GM21360 (cell line): Measurements from ENCODE around the gene ARHGEF28.

ENCODE experiments used
- ATAC-seq: cut with Tn5 transposase; IDR thresholded peaks from one replicate; pipeline ENCODE4 v1.9.1; 2021; ENCODE audit warnings: mild to moderate bottlenecking, moderate library complexity; ENCODE audit not compliant: unreplicated experiment

Gene ARHGEF28

DNA sequence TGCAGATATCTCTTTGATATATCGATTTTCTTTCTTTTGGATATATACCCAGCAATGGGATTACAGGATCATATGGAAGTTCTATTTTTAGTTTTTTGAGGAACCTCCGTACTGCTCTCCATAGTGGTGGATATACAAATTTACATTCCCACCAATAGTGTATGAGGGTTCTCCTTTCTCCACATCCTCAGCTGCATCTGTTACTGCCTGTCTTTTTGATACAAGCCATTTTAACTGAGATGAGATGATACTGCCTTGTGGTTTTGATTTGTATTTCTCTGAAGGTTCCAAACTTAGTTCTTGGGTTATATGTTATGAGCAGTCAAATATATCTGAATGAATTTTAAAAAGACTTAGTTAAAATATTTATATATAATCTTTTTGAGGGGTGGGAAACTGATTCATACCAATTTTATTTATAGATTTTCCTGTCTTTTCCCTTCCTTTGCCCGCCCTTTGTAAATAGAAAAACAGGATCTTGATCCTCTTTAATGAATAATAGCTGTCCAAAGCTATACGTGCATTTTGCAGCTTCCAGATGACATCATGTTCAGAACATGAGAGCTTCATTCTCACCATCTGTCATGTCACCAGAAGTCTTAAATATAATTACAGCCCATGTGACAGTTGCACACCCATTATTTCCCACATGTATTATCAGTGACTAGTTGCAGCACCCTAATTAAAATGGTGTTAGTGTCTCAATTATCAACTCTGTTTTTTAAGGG is 6.2 kb upstream of the ARHGEF28 start:
- no peak for ATAC-seq

DNA sequence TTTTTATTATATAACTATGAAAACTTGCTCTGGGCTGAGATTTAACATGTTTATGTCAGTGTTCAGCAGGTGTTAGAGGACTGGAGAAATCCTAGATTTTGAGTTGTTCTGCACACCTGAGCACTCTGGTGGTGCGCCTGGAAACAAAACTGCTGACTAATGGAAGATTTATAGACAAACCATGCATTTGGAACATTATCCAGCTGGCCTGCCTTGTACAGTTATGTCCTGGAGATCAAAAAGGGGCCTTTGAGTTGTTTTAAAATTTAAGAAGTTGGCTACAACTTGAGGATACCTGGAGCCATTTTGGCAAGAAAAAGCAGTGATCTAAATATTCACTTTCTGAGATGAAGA is 5.7 kb upstream of the ARHGEF28 start:
- no peak for ATAC-seq

- no peak for ATAC-seq
These were observed 2.9 kb upstream of the ARHGEF28 start for GRCh38 chr5:73623060-73623459.

DNA sequence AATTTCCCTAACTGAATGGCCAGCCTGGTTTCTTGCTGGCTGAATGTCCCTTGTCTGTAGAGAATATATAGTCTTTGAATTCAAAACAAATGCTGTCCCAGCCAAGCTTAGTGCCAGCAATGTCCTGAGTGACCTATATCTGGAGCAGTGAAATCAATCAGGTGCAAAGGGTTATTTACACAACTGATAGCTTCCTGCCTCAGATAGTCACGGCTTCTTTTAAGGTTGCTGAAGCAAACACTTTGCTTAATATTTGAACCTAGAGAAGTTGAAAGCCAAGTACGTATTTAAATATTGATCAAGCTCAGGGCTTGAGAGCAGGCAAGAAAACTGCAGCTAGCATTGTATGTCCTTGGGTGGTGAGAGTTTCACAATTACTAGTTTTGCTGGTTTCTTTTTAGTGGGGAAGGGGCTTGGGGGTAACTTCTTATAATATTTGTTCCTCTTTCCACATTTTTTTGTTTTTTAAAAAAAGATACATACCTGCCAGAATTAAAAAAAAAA is 2.0 kb upstream of the ARHGEF28 start:
- no peak for ATAC-seq

- ATAC-seq: no peak
These were observed 1.1 kb upstream of the ARHGEF28 start for GRCh38 chr5:73624888-73625287.

GRCh38 chr5:73625372-73625943 is 538 bp upstream of the ARHGEF28 start:
- ATAC-seq: peak; percentile 12

DNA sequence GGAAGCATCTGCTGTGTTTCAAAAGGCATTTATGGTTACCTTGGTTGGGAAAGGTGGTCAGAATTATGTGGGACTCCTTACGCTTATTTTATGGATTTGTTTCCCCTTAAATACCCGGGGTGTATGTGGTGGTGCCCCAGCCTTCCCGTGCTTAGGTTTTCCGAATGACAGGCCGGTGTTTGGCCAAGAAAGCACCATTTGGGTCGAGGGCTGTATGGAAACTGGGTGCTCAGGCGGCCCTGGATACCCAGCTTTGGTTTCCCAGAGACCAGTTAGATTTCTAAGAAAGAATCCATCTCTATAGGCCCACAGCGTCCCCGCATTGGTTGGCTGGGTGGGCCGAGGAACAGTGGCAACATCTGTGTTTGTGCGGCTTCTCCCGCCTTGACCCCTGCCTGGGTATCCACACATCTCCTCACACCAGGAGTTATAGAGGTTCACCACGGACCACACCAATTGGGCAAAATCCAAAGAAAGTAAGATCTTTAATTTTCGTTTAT is 868 bp downstream of the ARHGEF28 start:
- ATAC-seq: no peak

- no peak for ATAC-seq
These were observed 3.5 kb downstream of the ARHGEF28 start for GRCh38 chr5:73629456-73629855.

DNA sequence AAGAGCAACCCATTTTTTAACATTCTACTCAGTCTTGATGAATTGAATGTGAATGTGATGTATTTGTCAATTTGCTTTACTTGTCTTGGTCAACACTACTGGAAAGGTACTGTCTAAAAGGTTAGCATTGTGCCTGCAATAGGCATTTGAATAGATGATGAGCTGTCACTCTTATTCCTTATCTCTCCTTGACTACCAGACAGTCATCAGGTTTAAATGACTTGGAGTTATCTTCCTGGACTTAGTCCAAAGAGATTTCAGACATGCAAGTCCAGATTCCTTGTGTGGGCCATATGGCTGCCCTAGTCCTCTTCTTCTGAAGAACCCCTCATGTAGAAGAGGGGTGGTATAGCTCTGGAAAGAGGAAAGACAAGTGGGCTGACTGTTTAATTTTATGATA is 4.8 kb downstream of the ARHGEF28 start:
- no peak for ATAC-seq

DNA sequence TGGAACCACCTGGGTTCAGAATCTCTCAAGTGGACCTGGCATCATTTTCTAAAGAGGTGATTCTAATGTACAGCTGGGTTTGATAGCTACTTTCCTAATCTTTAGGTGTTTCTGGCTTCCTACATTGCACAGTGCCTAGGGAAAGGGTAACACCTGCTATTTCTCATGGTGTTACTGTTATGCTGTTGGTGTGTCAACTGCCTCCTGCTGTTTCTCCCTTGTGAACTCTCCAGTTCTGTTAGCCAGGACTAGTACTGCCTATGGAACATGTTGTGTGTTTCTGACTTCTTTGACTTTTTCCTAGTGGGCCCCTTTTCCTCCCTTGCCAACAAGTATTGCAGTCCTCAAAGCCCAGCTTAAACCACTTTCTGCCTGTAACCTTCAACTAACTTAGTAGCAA is 5.5 kb downstream of the ARHGEF28 start:
- no peak for ATAC-seq

- no peak for ATAC-seq
These were observed 7.1 kb downstream of the ARHGEF28 start for GRCh38 chr5:73633060-73633459.

DNA sequence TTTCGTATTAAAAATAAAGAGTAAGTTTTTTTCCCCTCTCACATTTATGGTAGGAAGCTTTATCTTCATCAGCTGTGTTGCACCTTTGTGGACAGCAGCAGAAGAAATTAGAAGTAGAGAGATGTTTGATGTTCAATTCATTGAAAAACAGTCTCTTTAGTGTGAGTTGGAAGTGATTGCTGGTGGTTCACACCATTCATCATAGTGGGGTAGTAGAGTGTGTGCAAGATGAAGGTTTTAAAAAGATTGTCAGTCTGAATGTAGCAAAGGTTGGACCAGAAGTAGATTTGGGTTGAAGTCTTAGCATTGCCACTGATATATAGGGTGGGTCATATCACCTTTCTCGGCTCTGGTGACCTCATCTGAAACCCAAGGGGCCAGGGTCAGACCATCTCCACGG is 10.4 kb downstream of the ARHGEF28 start:
- ATAC-seq: no peak

- ATAC-seq: no peak
These were observed 11.6 kb downstream of the ARHGEF28 start for GRCh38 chr5:73637565-73637964.

DNA sequence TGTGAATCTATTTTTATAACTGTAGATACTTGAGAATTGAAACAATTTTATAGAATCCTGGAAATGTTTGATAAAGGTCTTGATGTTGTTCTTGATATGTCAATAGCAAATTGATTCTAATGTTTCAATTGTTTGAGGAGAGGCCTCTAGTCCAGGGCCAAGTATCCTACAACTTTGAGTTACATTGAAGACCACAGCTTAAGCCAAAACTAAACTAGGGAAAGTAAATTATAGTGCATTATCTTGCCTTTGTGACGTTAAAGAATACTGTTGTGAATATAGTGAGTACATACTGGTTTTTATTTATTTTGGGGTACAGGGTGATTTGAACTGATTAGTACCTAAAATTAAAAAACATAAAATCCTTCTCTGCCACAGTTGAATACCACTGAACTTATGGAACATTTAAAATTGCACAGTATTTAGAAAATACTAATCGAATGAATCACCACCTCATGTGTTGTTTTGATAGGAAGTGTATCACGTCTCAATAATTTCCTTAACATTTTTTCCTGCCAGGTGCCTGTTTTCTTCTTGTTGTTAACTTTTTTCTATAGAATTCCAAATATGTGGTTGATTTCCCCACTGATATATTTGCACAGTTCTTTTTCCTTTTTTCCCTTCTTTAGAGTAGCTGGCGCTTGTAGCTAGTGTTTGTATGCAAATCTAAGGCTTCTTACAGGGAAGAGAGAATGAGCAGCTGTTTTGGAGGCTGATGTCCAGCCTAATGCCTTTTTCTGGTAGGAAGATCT is 12.5 kb downstream of the ARHGEF28 start:
- no peak for ATAC-seq

DNA sequence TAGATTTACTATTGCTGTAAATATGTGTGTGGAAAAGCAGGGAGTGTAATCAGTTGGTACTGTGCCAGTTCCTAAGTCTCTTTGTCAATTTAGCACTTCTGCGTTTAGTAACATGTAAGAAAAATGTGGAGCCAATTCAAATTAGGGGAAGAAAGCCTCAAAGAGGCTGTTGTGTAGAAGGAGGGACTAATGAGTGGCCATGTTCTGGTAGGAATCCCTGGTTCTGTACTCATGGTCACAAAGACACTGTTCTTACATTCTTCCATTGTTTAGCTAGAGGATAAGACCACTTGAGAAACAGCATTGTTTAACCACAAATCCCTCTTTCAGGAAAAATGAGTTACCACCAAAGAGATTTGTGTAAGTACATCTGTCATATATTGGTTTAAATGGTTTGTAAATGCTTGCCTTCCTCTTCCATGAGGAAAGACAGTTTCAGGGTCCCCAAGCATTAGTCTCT is 14.9 kb downstream of the ARHGEF28 start:
- no peak for ATAC-seq

DNA sequence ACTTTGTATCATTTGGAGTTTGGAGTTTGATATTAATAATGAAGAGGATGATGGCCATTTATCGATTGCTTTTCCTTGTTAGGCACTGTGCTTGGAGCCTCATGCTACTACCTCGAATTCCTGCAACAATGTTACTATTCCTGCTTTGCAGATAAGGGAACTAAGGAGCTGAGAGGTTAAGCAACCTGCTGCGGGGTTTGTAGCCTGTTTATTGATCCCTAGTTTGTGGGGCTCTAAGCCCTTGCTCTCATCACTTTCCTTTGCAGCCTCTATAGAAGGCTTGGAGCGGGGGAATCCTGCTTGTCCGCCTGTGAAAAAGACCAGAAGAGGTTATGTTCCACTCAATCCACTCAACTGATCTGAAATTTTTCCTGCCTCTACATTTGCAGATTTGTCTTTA is 15.8 kb downstream of the ARHGEF28 start:
- no peak for ATAC-seq

DNA sequence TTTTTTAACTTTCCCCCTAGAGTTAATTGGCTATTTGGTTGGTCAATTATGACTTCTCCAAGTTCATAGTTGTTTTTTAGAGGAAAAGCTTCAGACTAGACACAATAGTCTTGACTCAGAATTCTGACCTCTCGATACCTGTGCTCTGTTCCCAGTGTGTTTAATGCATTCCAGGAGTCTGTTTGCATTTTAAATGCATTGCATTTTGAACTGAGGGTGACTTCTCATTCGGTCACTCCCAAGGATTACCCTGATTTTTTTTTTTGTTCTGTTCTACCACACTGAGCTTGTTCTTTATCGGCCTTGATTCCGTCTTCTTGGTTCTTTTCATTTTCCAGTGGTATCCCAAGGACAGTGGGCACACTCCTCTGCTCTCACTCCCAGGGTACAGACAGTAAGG is 16.3 kb downstream of the ARHGEF28 start:
- no peak for ATAC-seq

DNA sequence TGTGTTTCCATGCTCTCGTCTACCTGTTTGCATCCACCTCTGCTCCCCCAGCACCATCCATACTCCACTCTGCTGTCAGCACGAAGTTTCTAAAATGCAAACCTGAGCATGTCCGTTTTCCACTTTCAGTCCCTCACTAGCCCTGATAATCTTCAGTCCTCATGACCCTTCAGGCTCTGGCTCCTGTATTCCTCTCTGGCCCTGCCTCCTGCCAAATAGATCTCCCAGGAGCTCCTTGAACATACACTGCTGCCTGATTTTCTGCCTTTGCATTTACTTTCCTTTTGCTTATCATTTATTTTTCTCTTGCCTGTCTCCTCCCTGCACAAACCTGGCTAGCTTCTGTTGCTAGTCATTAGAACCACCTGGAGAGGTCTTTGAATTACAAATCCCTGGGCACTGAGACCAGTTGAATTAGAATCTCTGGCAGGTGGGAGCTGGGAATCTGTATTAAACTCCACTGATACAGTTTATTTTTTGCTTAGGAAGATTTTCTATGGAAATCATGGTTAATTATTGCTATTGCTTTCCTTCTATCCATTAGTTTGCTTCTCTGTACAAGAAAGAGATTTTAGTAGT is 18.5 kb downstream of the ARHGEF28 start:
- no peak for ATAC-seq

- ATAC-seq: no peak
These were observed 21.7 kb downstream of the ARHGEF28 start for GRCh38 chr5:73647721-73648120.

GRCh38 chr5:73648515-73648914 is 22.5 kb downstream of the ARHGEF28 start:
- no peak for ATAC-seq

DNA sequence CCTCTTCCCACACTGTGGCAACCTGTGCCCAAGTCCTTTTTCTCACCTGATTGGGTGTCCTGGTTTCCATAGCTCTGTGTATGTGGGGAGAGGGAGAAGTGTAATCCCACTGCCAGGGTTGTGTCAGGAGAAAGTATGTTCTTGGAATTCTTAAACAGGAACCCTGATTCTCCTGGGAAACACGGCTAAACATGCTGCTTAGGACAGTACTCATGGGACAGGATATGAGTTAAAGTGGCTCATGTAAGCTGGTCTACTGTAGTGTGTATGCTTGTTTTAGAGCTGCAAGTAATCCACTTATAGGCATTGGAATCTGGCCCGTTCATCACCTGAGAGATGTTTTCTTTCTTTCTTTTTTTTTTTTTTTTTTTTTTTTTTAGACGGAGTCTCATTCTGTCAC is 23.9 kb downstream of the ARHGEF28 start:
- ATAC-seq: no peak
